Measurements from ENCODE around the gene DCAF8L1.

DNA sequence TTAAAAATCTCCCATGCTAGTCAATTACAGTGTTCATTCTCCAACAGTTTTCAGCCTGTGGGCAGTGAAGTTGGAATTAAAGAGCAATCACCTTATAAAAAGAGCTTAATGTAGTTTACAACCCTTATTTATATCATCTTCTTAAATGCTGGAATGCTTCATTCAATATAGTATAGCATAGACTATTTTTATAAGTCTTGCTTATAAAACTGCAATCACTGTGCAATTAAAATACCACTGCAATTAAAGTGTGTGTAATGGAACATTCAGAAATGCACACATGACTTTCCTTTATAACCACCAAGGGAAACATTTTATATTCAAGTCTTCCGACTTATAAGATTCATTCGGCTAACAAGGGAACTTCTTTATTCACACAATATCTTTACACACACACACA is 16.4 kb upstream of the DCAF8L1 start:
- no peak for TF ChIP-seq POLR2A (IDR thresholded peaks at IDR 0.05; ENCODE audit: extremely low read depth, insufficient read length)
- TF ChIP-seq, protein P1, sequence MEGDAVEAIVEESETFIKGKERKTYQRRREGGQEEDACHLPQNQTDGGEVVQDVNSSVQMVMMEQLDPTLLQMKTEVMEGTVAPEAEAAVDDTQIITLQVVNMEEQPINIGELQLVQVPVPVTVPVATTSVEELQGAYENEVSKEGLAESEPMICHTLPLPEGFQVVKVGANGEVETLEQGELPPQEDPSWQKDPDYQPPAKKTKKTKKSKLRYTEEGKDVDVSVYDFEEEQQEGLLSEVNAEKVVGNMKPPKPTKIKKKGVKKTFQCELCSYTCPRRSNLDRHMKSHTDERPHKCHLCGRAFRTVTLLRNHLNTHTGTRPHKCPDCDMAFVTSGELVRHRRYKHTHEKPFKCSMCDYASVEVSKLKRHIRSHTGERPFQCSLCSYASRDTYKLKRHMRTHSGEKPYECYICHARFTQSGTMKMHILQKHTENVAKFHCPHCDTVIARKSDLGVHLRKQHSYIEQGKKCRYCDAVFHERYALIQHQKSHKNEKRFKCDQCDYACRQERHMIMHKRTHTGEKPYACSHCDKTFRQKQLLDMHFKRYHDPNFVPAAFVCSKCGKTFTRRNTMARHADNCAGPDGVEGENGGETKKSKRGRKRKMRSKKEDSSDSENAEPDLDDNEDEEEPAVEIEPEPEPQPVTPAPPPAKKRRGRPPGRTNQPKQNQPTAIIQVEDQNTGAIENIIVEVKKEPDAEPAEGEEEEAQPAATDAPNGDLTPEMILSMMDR (IDR thresholded peaks at IDR 0.05; ENCODE audit: low read depth, low read length): no peak
- TF ChIP-seq MYC (IDR thresholded peaks at IDR 0.05; ENCODE audit: low read depth, low read length): no peak
